CD8-positive, alpha-beta memory T cell (primary cell): ENCODE measurements around the gene CTNND2. TPM values are rescaled to one million over a fixed set of nuclear protein-coding genes. Genes with fewer than 3 reads are reported as not detected.
A peak's percentile ranks its signal among the peaks of the same experiment; 100 is the strongest.

Experiments
- CTCF ChIA-PET: fragments of 350-600 bp; sonication (Branson Sonifier 250); formaldehyde crosslinking; loops from one replicate; lab custom pipeline; 2021; ENCODE audit warnings: antibody characterized with exemption; lab: Charles Lee
- POLR2A ChIA-PET: fragments of 350-600 bp; sonication (Branson Sonifier 250); formaldehyde crosslinking; loops from one replicate; lab custom pipeline; 2021; ENCODE audit warnings: antibody characterized with exemption; lab: Charles Lee
- DNase-seq, 5 donors: peaks; one replicate each; pipeline versions ENCODE4 v3.0.0 to v3.0.0-alpha.2; 2020 to 2022; ENCODE audit warnings: mixed read lengths in 1 of 5
- H3K27ac ChIP-seq: one replicate; pipeline ENCODE4 v1.7.0; 2013; ENCODE audit warnings: low read depth, mild to moderate bottlenecking, low read length, moderate library complexity
- H3K27me3 ChIP-seq: 2 replicates; pipeline ENCODE4 v1.7.0; 2013; ENCODE audit warnings: low read length, mild to moderate bottlenecking; ENCODE audit not compliant: insufficient read depth, poor library complexity, severe bottlenecking
- H3K36me3 ChIP-seq: 2 replicates; pipeline ENCODE4 v1.7.0; 2013; ENCODE audit warnings: mild to moderate bottlenecking, low read length, moderate library complexity; ENCODE audit not compliant: insufficient read depth
- H3K4me1 ChIP-seq: 2 replicates; pipeline ENCODE4 v1.7.0; 2013; ENCODE audit warnings: mild to moderate bottlenecking, low read length, moderate library complexity; ENCODE audit not compliant: insufficient read depth
- H3K4me3 ChIP-seq: 2 replicates; pipeline ENCODE4 v1.7.0; 2013; ENCODE audit warnings: mild to moderate bottlenecking, low read length
- H3K9me3 ChIP-seq: 2 replicates; pipeline ENCODE4 v1.7.0; 2013; ENCODE audit warnings: mild to moderate bottlenecking, low read length
- H3K27ac Mint-ChIP-seq, 8 donors: one replicate each; pipeline ENCODE4 v1.8.0; 2020 to 2021; ENCODE audit warnings: mixed read lengths in 8 of 8, mild to moderate bottlenecking in 6 of 8, inconsistent platforms in 3 of 8, moderate library complexity in 3 of 8
- H3K27me3 Mint-ChIP-seq, 2 donors: one replicate each; pipeline ENCODE4 v1.8.0; 2020 to 2021; ENCODE audit warnings: mixed read lengths in 2 of 2, mild to moderate bottlenecking in 1 of 2, moderate library complexity in 1 of 2
- H3K36me3 Mint-ChIP-seq, 3 donors: one replicate each; pipeline ENCODE4 v1.8.0; 2020 to 2021; ENCODE audit warnings: mixed read lengths in 3 of 3, inconsistent platforms in 1 of 3, mild to moderate bottlenecking in 1 of 3
- H3K4me1 Mint-ChIP-seq, 3 donors: one replicate each; pipeline ENCODE4 v1.8.0; 2020 to 2021; ENCODE audit warnings: mixed read lengths in 3 of 3, inconsistent platforms in 1 of 3, mild to moderate bottlenecking in 1 of 3
- H3K4me3 Mint-ChIP-seq, 7 donors: one replicate each; pipeline ENCODE4 v1.8.0; 2020 to 2021; ENCODE audit warnings: mixed read lengths in 7 of 7, mild to moderate bottlenecking in 6 of 7, moderate library complexity in 4 of 7, inconsistent platforms in 2 of 7
- H3K9me3 Mint-ChIP-seq, 5 donors: one replicate each; pipeline ENCODE4 v1.8.0; 2020 to 2022; ENCODE audit warnings: mixed read lengths in 5 of 5, mild to moderate bottlenecking in 3 of 5, moderate library complexity in 2 of 5, inconsistent platforms in 1 of 5
- polyA plus RNA-seq: library from polyadenylated mRNA; unstranded; fragments of 300-500 nt; fragmentation: Illumina TruSeq; gene quantifications from one replicate; pipeline ENCODE4 v1.2.3, GENCODE V29; 2021
- total RNA-seq, 2 experiments: library from RNA; stranded (reverse); gene quantifications; one replicate each; pipeline ENCODE4 v1.2.3, GENCODE V29; 2021

The CTNND2 gene
- total and polyA plus RNA-seq, 3 experiments from 2014 or later: not detected

- POLR2A ChIA-PET: no interaction called here
- no peaks in the 10 kb centered on the region for H3K27me3 ChIP-seq
- H3K4me3 ChIP-seq: no peak overlapping the region
- Mint-ChIP-seq H3K36me3 (peaks cover 0 to 2% (median 0%) of the 10 kb centered on the region in 3 donors), H3K4me1 (no peaks in the 10 kb centered on the region), H3K27me3 (peaks cover 0 to 2% of the 10 kb centered on the region in 2 donors), H3K9me3 (peaks cover 0 to 4% (median 0%) of the 10 kb centered on the region in 5 donors), H3K4me3 (no peak overlapping the region), H3K27ac (no peak overlapping the region)
- no peak for DNase-seq
- H3K4me1 ChIP-seq: no peaks in the 10 kb centered on the region
- no peaks in the 10 kb centered on the region for H3K36me3 ChIP-seq
- CTCF ChIA-PET: no interaction called here
- no peak overlapping the region for H3K27ac ChIP-seq
- H3K9me3 ChIP-seq: no peaks in the 10 kb centered on the region
Observed at GRCh38 chr5:11394933-11395332, 509.3 kb downstream of the CTNND2 start.

GRCh38 chr5:11390291-11390767, 513.9 kb downstream of the CTNND2 start:
- peaks cover 2 to 5% (median 2%) of the 10 kb centered on the region in 3 donors for H3K4me1 Mint-ChIP-seq
- no peaks in the 10 kb centered on the region for H3K27me3 ChIP-seq
- no peak overlapping the region for H3K27ac Mint-ChIP-seq
- no peak for DNase-seq
- no peaks in the 10 kb centered on the region for H3K4me1 ChIP-seq
- no peaks in the 10 kb centered on the region for H3K9me3 ChIP-seq
- POLR2A ChIA-PET: no interaction called here
- peaks cover 0 to 2% (median 0%) of the 10 kb centered on the region in 3 donors for H3K36me3 Mint-ChIP-seq
- no peak overlapping the region for H3K27ac ChIP-seq
- H3K27me3 Mint-ChIP-seq: peaks cover 11 to 19% of the 10 kb centered on the region in 2 donors
- no peak overlapping the region for H3K4me3 ChIP-seq
- H3K4me3 Mint-ChIP-seq: no peak overlapping the region
- peaks cover 0 to 3% (median 0%) of the 10 kb centered on the region in 5 donors for H3K9me3 Mint-ChIP-seq
- CTCF ChIA-PET: no interaction called here
- no peaks in the 10 kb centered on the region for H3K36me3 ChIP-seq

GRCh38 chr5:11387382-11387781, 516.9 kb downstream of the CTNND2 start:
- Mint-ChIP-seq H3K4me3 (no peak overlapping the region), H3K9me3 (peaks cover 0 to 5% (median 2%) of the 10 kb centered on the region in 5 donors)

GRCh38 chr5:11386398-11386797, 517.8 kb downstream of the CTNND2 start:
- Mint-ChIP-seq H3K27ac (no peak overlapping the region), H3K9me3 (peaks cover 0 to 5% (median 2%) of the 10 kb centered on the region in 5 donors), H3K27me3 (peaks cover 28 to 30% of the 10 kb centered on the region in 2 donors), H3K36me3 (no peaks in the 10 kb centered on the region), H3K4me3 (peak overlapping the region in 2 of 7 donors; percentile 2 to 3), H3K4me1 (peaks cover 5 to 13% (median 9%) of the 10 kb centered on the region in 3 donors)
- H3K27ac ChIP-seq: no peak overlapping the region
- no peaks in the 10 kb centered on the region for H3K27me3 ChIP-seq
- H3K4me3 ChIP-seq: no peak overlapping the region
- no peaks in the 10 kb centered on the region for H3K9me3 ChIP-seq
- no peaks in the 10 kb centered on the region for H3K36me3 ChIP-seq
- no peak for DNase-seq
- POLR2A ChIA-PET: no interaction called here
- H3K4me1 ChIP-seq: no peaks in the 10 kb centered on the region
- CTCF ChIA-PET: no interaction called here

More at GRCh38 chr5:11387382-11387781, 516.9 kb downstream of the CTNND2 start:
- H3K36me3 ChIP-seq: no peaks in the 10 kb centered on the region
- no peaks in the 10 kb centered on the region for H3K27me3 ChIP-seq
- H3K9me3 ChIP-seq: no peaks in the 10 kb centered on the region
- H3K4me3 ChIP-seq: no peak overlapping the region
- Mint-ChIP-seq H3K4me1 (peaks cover 5 to 13% (median 9%) of the 10 kb centered on the region in 3 donors), H3K36me3 (no peaks in the 10 kb centered on the region), H3K27me3 (peaks cover 24 to 27% of the 10 kb centered on the region in 2 donors), H3K27ac (no peak overlapping the region)
- CTCF ChIA-PET: no interaction called here
- H3K4me1 ChIP-seq: no peaks in the 10 kb centered on the region
- no peak overlapping the region for H3K27ac ChIP-seq
- POLR2A ChIA-PET: no interaction called here
- no peak for DNase-seq

GRCh38 chr5:11385901-11386293, 518.3 kb downstream of the CTNND2 start:
- DNase-seq: no peak
- Histone ChIP-seq H3K36me3 (no peaks in the 10 kb centered on the region), H3K27ac (no peak overlapping the region), H3K4me1 (no peaks in the 10 kb centered on the region), H3K9me3 (no peaks in the 10 kb centered on the region), H3K4me3 (no peak overlapping the region), H3K27me3 (no peaks in the 10 kb centered on the region)
- no peak overlapping the region for H3K27ac Mint-ChIP-seq
- H3K4me1 Mint-ChIP-seq: peaks cover 5 to 13% (median 9%) of the 10 kb centered on the region in 3 donors
- POLR2A ChIA-PET: no interaction called here
- no peaks in the 10 kb centered on the region for H3K36me3 Mint-ChIP-seq
- H3K4me3 Mint-ChIP-seq: peak overlapping the region in 2 of 7 donors; percentile 45 to 62
- H3K9me3 Mint-ChIP-seq: peaks cover 0 to 5% (median 2%) of the 10 kb centered on the region in 5 donors
- H3K27me3 Mint-ChIP-seq: peaks cover 30 to 33% of the 10 kb centered on the region in 2 donors
- CTCF ChIA-PET: no interaction called here

- H3K4me3 ChIP-seq: no peak overlapping the region
- no peaks in the 10 kb centered on the region for H3K36me3 ChIP-seq
- ChIA-PET POLR2A (no interaction called here), CTCF (no interaction called here)
- H3K36me3 Mint-ChIP-seq: no peaks in the 10 kb centered on the region
- peak overlapping the region in 4 of 7 donors; percentile 0 to 45 (median 26) for H3K4me3 Mint-ChIP-seq
- DNase-seq: no peak
- peaks cover 28 to 34% of the 10 kb centered on the region in 2 donors for H3K27me3 Mint-ChIP-seq
- H3K27me3 ChIP-seq: no peaks in the 10 kb centered on the region
- H3K4me1 Mint-ChIP-seq: peaks cover 5 to 13% (median 9%) of the 10 kb centered on the region in 3 donors
- H3K9me3 Mint-ChIP-seq: peaks cover 0 to 5% (median 2%) of the 10 kb centered on the region in 5 donors
- no peaks in the 10 kb centered on the region for H3K4me1 ChIP-seq
- no peak overlapping the region for H3K27ac Mint-ChIP-seq
- no peaks in the 10 kb centered on the region for H3K9me3 ChIP-seq
- H3K27ac ChIP-seq: no peak overlapping the region
Observed at GRCh38 chr5:11385251-11385900, 518.9 kb downstream of the CTNND2 start.

GRCh38 chr5:11384441-11385250, 519.6 kb downstream of the CTNND2 start:
- no peak for DNase-seq
- Histone ChIP-seq H3K36me3 (no peaks in the 10 kb centered on the region), H3K9me3 (no peaks in the 10 kb centered on the region), H3K4me3 (no peak overlapping the region), H3K27ac (no peak overlapping the region), H3K27me3 (no peaks in the 10 kb centered on the region), H3K4me1 (no peaks in the 10 kb centered on the region)
- POLR2A ChIA-PET: no interaction called here
- peak overlapping the region in 1 of 8 donors; percentile 54 for H3K27ac Mint-ChIP-seq
- peaks cover 31 to 34% of the 10 kb centered on the region in 2 donors for H3K27me3 Mint-ChIP-seq
- H3K4me1 Mint-ChIP-seq: peaks cover 5 to 13% (median 9%) of the 10 kb centered on the region in 3 donors
- peak overlapping the region in 6 of 7 donors; percentile 11 to 70 (median 47) for H3K4me3 Mint-ChIP-seq
- H3K36me3 Mint-ChIP-seq: no peaks in the 10 kb centered on the region
- CTCF ChIA-PET: no interaction called here
- H3K9me3 Mint-ChIP-seq: peaks cover 0 to 4% (median 2%) of the 10 kb centered on the region in 5 donors
